ENCODE results near the gene ASTN2.
A peak's percentile ranks its signal among the peaks of the same experiment; 100 is the strongest.

ASTN2 gene

DNA sequence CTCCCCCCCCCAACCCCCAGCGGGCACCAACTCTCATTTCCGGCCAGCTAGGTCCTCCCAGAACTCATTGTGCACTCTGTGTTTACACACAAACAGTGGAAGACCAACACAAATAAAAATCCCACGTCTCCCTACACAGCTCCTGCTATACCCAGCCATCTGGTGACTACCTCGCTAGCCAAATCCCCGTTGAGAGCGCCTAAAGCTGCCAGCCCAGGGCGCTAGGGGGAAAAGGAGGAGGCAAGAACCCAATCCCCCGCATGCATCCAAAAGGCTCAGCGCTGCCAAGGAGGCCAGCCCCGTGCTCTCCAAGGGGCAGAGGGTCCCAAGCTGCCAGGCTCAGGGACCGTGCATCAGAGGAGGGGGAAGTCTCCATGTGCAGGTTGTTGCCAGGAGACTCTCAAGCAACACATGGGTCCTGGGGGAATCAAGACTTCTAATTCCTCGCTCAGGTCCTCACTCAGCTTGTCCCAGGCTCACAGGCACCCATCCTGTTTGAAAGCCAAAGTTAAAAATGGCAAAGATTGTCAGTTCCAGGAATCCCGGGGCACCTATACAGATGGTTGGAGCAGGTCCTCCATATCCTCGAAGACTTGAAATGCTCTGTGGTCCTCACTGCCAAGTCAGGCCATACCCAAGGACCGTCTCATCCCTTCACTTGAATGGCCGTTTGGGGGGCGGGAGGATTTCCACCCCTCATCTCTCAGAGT, 2.7 kb downstream of the ASTN2 start:
- peak; percentile 23 for DNase-seq (ENCODE audit: low spot score)
- in situ Hi-C loops (cut with MboI; ENCODE audit: low pct_unique_long_range_greater_than_20kb, low sequenced_read_pairs, unreplicated experiment), result no loop called here
- TF ChIP-seq, protein P1, sequence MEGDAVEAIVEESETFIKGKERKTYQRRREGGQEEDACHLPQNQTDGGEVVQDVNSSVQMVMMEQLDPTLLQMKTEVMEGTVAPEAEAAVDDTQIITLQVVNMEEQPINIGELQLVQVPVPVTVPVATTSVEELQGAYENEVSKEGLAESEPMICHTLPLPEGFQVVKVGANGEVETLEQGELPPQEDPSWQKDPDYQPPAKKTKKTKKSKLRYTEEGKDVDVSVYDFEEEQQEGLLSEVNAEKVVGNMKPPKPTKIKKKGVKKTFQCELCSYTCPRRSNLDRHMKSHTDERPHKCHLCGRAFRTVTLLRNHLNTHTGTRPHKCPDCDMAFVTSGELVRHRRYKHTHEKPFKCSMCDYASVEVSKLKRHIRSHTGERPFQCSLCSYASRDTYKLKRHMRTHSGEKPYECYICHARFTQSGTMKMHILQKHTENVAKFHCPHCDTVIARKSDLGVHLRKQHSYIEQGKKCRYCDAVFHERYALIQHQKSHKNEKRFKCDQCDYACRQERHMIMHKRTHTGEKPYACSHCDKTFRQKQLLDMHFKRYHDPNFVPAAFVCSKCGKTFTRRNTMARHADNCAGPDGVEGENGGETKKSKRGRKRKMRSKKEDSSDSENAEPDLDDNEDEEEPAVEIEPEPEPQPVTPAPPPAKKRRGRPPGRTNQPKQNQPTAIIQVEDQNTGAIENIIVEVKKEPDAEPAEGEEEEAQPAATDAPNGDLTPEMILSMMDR (IDR thresholded peaks at IDR 0.05; ENCODE audit: extremely low read depth, insufficient read depth, missing control alignments), result no peak

DNA sequence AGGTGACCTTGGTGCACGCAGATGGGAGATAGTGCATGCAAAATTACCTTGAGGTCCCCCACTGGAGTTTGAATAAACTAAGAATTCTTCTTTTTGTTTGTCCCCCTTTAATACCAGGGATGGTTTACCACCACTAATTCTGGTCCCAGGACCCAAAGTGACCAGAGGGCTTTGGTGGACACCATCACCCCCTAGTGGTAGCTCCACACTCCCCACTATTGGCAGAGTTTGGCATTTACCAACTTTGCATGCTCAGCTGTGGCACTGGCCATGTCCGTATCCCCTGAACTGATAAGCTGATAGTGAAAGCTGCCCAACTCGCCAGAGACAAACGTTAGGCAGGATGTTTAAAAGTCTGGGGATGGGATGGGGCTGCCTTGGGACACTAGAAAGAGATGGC, 3.3 kb downstream of the ASTN2 start:
- peak; percentile 64 for DNase-seq (ENCODE audit: low spot score)

DNA sequence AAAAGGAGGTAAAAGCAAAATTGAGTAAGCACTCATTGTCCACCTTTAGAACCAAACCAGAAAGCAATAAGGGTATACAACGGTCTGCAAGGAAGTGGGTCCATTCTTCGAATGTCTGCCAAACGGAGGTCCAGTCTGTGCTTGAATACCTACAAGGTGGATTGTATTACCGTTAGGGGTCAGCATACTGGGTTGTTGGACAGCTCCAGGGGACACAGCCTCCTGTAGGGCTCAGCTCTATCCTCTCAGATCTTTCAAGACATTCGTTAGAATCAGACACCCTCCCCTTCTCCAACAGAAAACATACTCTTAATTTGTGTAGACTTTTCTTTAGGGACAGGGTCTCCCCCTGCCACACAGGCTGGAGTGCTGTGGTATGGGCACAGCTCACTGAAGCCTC, 5.5 kb downstream of the ASTN2 start:
- TF ChIP-seq, protein P1 (IDR thresholded peaks at IDR 0.05; ENCODE audit: extremely low read depth, insufficient read depth, missing control alignments), result no peak
- in situ Hi-C loops (cut with MboI; ENCODE audit: low pct_unique_long_range_greater_than_20kb, low sequenced_read_pairs, unreplicated experiment), result no loop called here
- no peak for DNase-seq (ENCODE audit: low spot score)

More for the DNA sequence above, 3.3 kb downstream of the ASTN2 start:
- TF ChIP-seq, protein P1 (IDR thresholded peaks at IDR 0.05; ENCODE audit: extremely low read depth, insufficient read depth, missing control alignments), result peak; percentile 63
- in situ Hi-C loops (cut with MboI; ENCODE audit: low pct_unique_long_range_greater_than_20kb, low sequenced_read_pairs, unreplicated experiment), result no loop called here

DNA sequence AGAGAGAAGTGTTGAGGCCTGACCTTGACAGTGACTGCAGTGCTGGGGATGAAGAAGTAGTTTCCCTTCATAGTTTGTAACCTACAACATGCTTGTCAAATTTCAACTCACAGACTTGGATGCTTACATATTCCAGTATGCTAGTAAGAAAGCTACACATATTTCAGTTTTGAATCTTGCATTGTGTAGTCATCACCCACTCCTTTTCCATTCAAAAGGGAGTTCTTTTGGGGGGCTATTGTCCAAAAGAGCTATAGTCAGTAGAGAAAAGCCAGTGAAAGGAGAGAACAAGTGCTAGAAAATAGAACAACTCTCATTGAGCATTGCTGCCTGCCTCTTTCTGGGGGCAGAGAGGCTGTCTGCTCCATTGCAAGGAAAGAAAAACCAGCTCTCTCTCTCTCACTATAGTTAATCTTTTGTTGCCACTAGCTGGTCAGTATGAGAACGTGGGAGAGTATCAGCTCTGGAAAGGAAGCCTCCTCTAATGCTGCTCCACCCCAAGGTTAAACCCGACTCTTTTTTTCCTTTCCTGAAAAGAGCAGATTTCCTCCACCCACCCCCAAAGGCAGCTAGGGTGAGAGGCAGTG, 7.3 kb downstream of the ASTN2 start:
- in situ Hi-C loops (cut with MboI; ENCODE audit: low pct_unique_long_range_greater_than_20kb, low sequenced_read_pairs, unreplicated experiment), result no loop called here

DNA sequence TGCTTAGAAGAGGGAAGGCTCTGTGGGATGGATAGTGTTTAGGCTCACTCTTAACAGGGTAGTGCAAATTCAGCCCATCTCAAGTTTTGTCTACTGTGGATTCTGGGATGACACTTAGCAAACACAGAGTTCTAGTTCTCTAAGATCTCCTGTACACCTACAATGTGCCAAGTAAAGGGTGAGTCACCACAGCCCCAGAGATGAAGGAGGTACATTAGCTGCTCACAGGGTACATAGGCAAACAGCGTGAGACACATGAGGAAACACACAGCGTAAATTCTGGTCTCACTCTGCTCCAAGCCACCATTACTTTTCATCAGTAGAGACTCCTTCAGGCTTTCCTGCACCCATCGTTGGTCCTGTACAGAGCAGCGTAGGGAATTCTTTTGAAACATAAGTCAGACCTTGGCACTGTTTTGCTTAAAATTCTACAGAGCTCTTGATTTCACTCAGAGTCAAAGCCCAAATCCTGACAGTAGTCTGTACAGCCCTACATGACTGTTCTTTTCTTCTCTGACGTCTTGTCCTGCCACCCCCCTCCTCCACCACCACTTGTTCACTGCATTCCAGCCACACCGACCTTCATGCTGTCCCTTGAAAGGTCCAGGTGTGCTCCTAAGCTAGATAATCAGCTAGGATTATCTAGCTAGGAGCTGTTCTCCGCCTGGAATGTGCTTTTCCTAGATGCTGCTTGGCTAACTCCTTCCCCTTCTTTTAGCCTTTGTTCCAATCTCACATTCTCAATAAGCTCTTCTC, 8.7 kb downstream of the ASTN2 start:
- DNase-seq (ENCODE audit: low spot score), result no peak
- TF ChIP-seq, protein P1 (IDR thresholded peaks at IDR 0.05; ENCODE audit: extremely low read depth, insufficient read depth, missing control alignments), result no peak
- in situ Hi-C loops (cut with MboI; ENCODE audit: low pct_unique_long_range_greater_than_20kb, low sequenced_read_pairs, unreplicated experiment), result no loop called here

More for the DNA sequence above, 7.3 kb downstream of the ASTN2 start:
- DNase-seq (ENCODE audit: low spot score), result no peak
- TF ChIP-seq, protein P1 (IDR thresholded peaks at IDR 0.05; ENCODE audit: extremely low read depth, insufficient read depth, missing control alignments), result no peak

DNA sequence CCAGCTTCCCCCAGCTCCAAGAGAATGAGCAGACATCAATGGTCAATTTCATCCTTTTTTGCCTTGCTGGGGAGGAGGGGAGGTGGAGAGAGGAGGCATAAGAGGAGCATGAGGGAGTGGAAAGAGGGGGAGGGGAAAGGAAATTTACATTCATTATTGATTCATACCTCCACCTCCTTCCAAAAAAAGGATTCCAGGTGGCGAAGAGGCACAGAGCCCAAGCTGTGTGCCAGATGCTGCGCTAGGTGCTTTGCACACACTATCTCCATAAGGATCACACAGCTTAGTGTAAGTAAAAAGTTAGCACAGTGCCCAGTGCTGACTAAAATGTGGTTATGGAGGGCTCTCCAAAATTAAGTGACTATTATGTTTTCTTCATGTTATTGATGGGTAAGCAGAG, 11.0 kb downstream of the ASTN2 start:
- TF ChIP-seq, protein P1 (IDR thresholded peaks at IDR 0.05; ENCODE audit: extremely low read depth, insufficient read depth, missing control alignments), result no peak
- no peak for DNase-seq (ENCODE audit: low spot score)
- in situ Hi-C loops (cut with MboI; ENCODE audit: low pct_unique_long_range_greater_than_20kb, low sequenced_read_pairs, unreplicated experiment), result no loop called here

Data from GM13977 (cell line).